PFSK-1 (cell line): ENCODE measurements around the gene ERC1.

ENCODE experiments used
- FOXP2 ChIP-seq: optimal IDR thresholded peaks from 2 replicates; pipeline ENCODE3; 2011; ENCODE audit warnings: borderline replicate concordance, control low read depth, inconsistent platforms; ENCODE audit not compliant: insufficient read depth; ENCODE audit errors: extremely low read length, extremely low read depth
- POLR2AphosphoS5 ChIP-seq: IDR thresholded peaks from 2 replicates; pipeline ENCODE4 v1.6.1; 2012; ENCODE audit warnings: low read depth, mild to moderate bottlenecking, control low read depth, low read length, moderate library complexity
- REST ChIP-seq, 2 experiments: IDR thresholded peaks; 2 replicates each; pipeline versions ENCODE4 v1.6.1 to v1.8.0; 2011 to 2012; ENCODE audit warnings: low read depth in 2 of 2, low read length in 2 of 2, control low read depth in 1 of 2, inconsistent platforms in 1 of 2, mild to moderate bottlenecking in 1 of 2, moderate library complexity in 1 of 2; ENCODE audit not compliant: insufficient read depth in 1 of 2
- SIN3A ChIP-seq: IDR thresholded peaks from 2 replicates; pipeline ENCODE4 v1.6.1; 2012; ENCODE audit warnings: mild to moderate bottlenecking, low read length, moderate library complexity, borderline replicate concordance; ENCODE audit not compliant: insufficient read depth
- TAF1 ChIP-seq: IDR thresholded peaks from 2 replicates; pipeline ENCODE4 v1.6.1; 2012; ENCODE audit warnings: low read length, control low read depth, borderline replicate concordance; ENCODE audit not compliant: insufficient read depth

Gene ERC1

GRCh38 chr12:1347294-1347693 lies 356.3 kb downstream of the ERC1 start:
- TF ChIP-seq SIN3A (no peak), POLR2AphosphoS5 (no peak), FOXP2 (no peak), TAF1 (no peak), REST (IDR thresholded peaks at IDR 0.05; ENCODE audit: insufficient read depth in 1 of 2, low read depth in 2 of 2, low read length in 2 of 2) (no peak)

- TF ChIP-seq REST (IDR thresholded peaks at IDR 0.05; ENCODE audit: insufficient read depth in 1 of 2, low read depth in 2 of 2, low read length in 2 of 2) (no peak), TAF1 (no peak), SIN3A (no peak), POLR2AphosphoS5 (no peak), FOXP2 (no peak)
These were observed 357.6 kb downstream of the ERC1 start for GRCh38 chr12:1348606-1349005.

GRCh38 chr12:1350055-1350933 lies 359.3 kb downstream of the ERC1 start:
- TF ChIP-seq SIN3A: no peak
- no peak for TF ChIP-seq FOXP2
- no peak for TF ChIP-seq POLR2AphosphoS5
- TF ChIP-seq REST (IDR thresholded peaks at IDR 0.05; ENCODE audit: insufficient read depth in 1 of 2, low read depth in 2 of 2, low read length in 2 of 2): no peak
- TF ChIP-seq TAF1: no peak

GRCh38 chr12:1350934-1351240 lies 359.9 kb downstream of the ERC1 start:
- TF ChIP-seq SIN3A (no peak), FOXP2 (no peak), TAF1 (no peak), POLR2AphosphoS5 (no peak), REST (IDR thresholded peaks at IDR 0.05; ENCODE audit: insufficient read depth in 1 of 2, low read depth in 2 of 2, low read length in 2 of 2) (no peak)

GRCh38 chr12:1351926-1352325 lies 360.9 kb downstream of the ERC1 start:
- TF ChIP-seq TAF1 (no peak), SIN3A (no peak), FOXP2 (no peak), POLR2AphosphoS5 (no peak), REST (IDR thresholded peaks at IDR 0.05; ENCODE audit: insufficient read depth in 1 of 2, low read depth in 2 of 2, low read length in 2 of 2) (no peak)
